ENCODE measurements around the gene SLC8A1. TPM values are rescaled to one million over a fixed set of nuclear protein-coding genes. Genes with fewer than 3 reads are reported as not detected.

SLC8A1 gene
- total and polyA plus RNA-seq, 11 donors = 61.9 to 1,521 (median 827) TPM

DNA sequence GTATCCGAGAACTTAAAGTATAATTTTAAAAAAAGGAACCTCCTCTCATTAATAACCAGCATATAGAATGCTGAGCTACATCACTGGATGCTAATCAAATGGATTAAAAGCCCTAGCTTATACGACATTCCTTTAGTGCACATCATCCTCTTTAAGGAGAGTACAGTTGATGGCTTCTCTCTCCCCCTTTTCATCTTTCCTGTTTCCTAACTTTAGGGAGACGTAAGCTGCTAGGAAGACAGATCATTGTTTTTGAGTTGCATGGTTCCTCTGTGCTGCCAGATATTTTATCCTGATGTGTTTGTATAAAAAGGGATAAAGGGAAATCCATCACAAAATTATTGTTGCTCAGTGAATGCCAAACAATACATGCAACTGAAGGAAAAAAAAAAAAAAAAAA, 94.2 kb downstream of the SLC8A1 start:
- DNase-seq (no peak), ATAC-seq (no peak)
- H3K36me3 ChIP-seq = no peaks in the 10 kb centered on the region
- TF ChIP-seq, protein P1, sequence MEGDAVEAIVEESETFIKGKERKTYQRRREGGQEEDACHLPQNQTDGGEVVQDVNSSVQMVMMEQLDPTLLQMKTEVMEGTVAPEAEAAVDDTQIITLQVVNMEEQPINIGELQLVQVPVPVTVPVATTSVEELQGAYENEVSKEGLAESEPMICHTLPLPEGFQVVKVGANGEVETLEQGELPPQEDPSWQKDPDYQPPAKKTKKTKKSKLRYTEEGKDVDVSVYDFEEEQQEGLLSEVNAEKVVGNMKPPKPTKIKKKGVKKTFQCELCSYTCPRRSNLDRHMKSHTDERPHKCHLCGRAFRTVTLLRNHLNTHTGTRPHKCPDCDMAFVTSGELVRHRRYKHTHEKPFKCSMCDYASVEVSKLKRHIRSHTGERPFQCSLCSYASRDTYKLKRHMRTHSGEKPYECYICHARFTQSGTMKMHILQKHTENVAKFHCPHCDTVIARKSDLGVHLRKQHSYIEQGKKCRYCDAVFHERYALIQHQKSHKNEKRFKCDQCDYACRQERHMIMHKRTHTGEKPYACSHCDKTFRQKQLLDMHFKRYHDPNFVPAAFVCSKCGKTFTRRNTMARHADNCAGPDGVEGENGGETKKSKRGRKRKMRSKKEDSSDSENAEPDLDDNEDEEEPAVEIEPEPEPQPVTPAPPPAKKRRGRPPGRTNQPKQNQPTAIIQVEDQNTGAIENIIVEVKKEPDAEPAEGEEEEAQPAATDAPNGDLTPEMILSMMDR (IDR thresholded peaks at IDR 0.05) = no peak
- no peak for TF ChIP-seq POLR2A (IDR thresholded peaks at IDR 0.05)
- H3K27me3 ChIP-seq = no peaks in the 10 kb centered on the region
- H3K4me1 ChIP-seq = peaks cover 0 to 61% (median 29%) of the 10 kb centered on the region in 12 donors
- H3K4me3 ChIP-seq = no peak overlapping the region
- intact Hi-C loops (cut with DNase I) = loop anchor here in 2 of 10 donors (5.0 to 10.0 kb wide), 2 partner anchors 45 to 113 kb away; no protein-coding TSS in a partner anchor
- H3K27ac ChIP-seq = no peak overlapping the region
- WGBS, 4 donors = 55 to 64% (median 60%) methylated on average over 3 of the region's 3 CpGs
- H3K9me3 ChIP-seq = no peaks in the 10 kb centered on the region

DNA sequence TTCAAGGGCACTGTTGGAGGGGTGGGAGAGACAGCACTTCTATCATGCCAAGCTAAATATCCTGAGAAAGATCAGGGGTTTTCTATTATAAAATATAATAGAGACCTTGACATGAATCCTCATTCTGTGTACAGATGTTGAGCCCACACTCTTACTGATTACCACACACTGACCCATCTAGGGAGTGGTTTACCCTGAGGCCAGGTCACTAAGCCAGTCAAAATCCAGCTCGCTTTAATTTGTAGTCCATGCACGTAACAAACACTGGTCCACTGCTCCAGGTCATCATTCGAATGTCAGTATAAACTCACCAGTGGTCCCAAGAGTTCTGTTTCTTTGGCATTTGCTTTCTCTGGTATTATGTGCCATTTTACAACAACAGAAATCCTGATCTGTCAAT, 96.4 kb downstream of the SLC8A1 start:
- Histone ChIP-seq H3K9me3 (no peaks in the 10 kb centered on the region), H3K4me3 (no peak overlapping the region), H3K27me3 (no peaks in the 10 kb centered on the region), H3K4me1 (peaks cover 0 to 58% (median 36%) of the 10 kb centered on the region in 12 donors), H3K27ac (peak overlapping the region in 1 of 12 donors; percentile 9), H3K36me3 (no peaks in the 10 kb centered on the region)
- no peak for TF ChIP-seq POLR2A (IDR thresholded peaks at IDR 0.05)
- TF ChIP-seq, protein P1 (IDR thresholded peaks at IDR 0.05) = no peak
- 78 to 83% (median 81%) methylated on average over 3 of the region's 3 CpGs for WGBS, 4 donors
- intact Hi-C loops (cut with DNase I) = loop anchor here in 2 of 10 donors (5.0 to 10.0 kb wide), 2 partner anchors 47 to 111 kb away; no protein-coding TSS in a partner anchor
- ATAC-seq = no peak
- no peak for DNase-seq

DNA sequence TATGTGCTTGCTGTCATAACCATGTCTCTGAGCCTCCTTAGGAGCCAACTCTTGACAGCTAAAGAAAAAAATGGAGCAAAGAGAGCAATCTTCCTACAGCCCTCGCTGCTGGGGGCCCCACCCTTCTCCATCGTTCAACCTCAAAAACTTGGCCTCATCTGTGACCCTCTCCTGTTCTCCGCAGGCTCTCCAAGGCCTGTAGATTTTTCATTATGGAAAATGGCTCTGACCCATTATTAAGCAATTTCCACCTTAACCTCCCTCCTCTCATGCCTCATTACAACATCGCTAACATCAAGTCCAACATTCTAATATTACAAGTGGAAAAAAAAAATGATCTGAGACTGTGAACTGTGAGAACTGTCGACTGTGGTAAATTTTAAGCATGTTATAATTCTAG, 98.7 kb downstream of the SLC8A1 start:
- Histone ChIP-seq H3K4me3 (no peak overlapping the region), H3K27ac (peak overlapping the region; percentile 22 to 80 (median 62)), H3K36me3 (no peaks in the 10 kb centered on the region), H3K4me1 (peaks cover 0 to 61% (median 36%) of the 10 kb centered on the region in 12 donors), H3K27me3 (no peaks in the 10 kb centered on the region), H3K9me3 (no peaks in the 10 kb centered on the region)
- 49 to 62% (median 53%) methylated on average over 5 of the region's 5 CpGs for WGBS, 4 donors
- DNase-seq = peak in 1 of 5 donors; percentile 26
- peak in 3 of 4 donors; percentile 20 to 59 (median 37) for ATAC-seq
- TF ChIP-seq, protein P1 (IDR thresholded peaks at IDR 0.05) = no peak
- TF ChIP-seq POLR2A (IDR thresholded peaks at IDR 0.05) = no peak
- intact Hi-C loops (cut with DNase I) = loop anchor here in 1 of 10 donors (10.0 kb wide), 1 partner anchor 108 kb away; no protein-coding TSS in a partner anchor

DNA sequence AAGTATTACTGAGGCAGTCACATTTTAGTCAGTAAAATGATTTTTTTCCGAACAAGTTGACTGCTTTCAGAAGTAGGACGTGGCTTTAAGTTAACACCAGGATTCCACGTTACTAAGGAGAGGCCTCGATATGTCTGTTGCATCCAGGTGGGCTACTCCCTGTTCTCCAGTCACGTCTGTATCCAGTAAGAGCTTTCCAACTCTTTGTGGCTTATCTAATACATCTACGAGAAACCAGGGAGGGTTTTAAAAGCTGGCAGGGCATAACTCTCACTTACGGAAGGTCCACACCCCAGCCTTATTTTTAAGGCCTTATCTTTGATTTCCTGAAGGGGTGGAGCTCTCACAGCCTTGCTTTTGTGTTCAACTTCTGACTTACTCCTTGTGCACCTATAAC, 99.2 kb downstream of the SLC8A1 start:
- peak; percentile 35 to 62 (median 48) for ATAC-seq
- 25 to 50% (median 42%) methylated on average over 7 of the region's 7 CpGs for WGBS, 4 donors
- peak overlapping the region; percentile 22 to 80 (median 62) for H3K27ac ChIP-seq

More for the DNA sequence above, 99.2 kb downstream of the SLC8A1 start:
- intact Hi-C loops (cut with DNase I) = loop anchor here in 1 of 10 donors (10.0 kb wide), 1 partner anchor 108 kb away; no protein-coding TSS in a partner anchor
- no peaks in the 10 kb centered on the region for H3K36me3 ChIP-seq
- no peaks in the 10 kb centered on the region for H3K27me3 ChIP-seq
- H3K9me3 ChIP-seq = no peaks in the 10 kb centered on the region
- no peak for DNase-seq
- H3K4me3 ChIP-seq = no peak overlapping the region
- TF ChIP-seq, protein P1 (IDR thresholded peaks at IDR 0.05) = no peak
- no peak for TF ChIP-seq POLR2A (IDR thresholded peaks at IDR 0.05)
- H3K4me1 ChIP-seq = peaks cover 0 to 65% (median 39%) of the 10 kb centered on the region in 12 donors
